ENCODE data around the gene SMCO4. TPM values are rescaled to one million over a fixed set of nuclear protein-coding genes. Genes with fewer than 3 reads are reported as not detected.
A peak's percentile ranks its signal among the peaks of the same experiment; 100 is the strongest.

SMCO4 gene
- total RNA-seq, 1 experiment from 2014 or later = 9.3 TPM

DNA sequence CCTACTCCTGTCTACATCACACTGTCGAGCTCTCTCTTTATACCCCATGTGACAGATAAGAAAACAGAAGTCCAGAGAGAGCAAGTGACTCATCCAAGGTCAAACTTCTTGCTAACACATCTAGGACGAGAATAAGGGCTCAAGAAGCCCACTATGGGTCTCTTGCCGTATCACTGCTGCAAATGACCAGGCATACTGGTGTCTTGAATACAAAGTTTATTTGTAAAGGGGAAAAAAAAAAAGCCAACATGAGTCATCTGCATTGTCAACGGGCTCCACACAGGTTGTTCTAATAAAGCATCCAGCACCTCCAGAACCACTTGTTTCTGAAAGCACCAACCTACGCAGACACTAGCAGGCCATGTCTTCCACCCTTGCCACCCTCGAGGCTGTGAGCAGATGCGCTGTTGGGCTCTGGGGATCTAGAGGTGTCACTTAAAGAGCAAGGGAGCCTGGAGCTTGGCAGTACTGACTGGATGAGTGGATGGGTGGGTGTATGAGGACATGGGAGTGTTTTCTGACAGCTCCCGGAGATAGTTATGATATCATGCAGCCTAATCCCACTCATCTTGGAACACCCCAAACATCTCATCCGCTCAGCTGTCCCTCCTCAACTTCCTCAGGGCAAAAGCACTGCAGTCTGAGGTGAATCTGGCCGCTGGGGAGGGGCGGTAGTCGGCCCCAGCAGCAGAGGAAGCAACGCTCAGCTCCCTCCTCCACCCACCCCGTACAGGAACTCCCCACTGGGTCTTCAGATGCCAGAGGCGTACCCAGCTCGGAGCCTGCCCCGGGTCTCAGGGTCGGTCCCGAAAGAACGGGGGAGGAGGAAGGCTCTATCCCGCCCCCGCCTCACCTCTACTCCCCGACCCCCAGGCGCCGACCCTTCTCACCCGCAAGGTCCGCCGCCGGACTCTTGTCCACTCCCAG lies 1.0 kb downstream of the SMCO4 start:
- H3K27ac ChIP-seq (ENCODE audit: low read depth, low read length, poor library complexity, severe bottlenecking) = no peak overlapping the region
- no peaks in the 10 kb centered on the region for H3K4me1 ChIP-seq (ENCODE audit: insufficient read depth, low read length, poor library complexity, severe bottlenecking)
- POLR2A ChIA-PET (ENCODE audit: low non-redundant PET) = no interaction called here
- H3K36me3 ChIP-seq (ENCODE audit: insufficient read depth, low read length, poor library complexity, severe bottlenecking) = no peaks in the 10 kb centered on the region
- CTCF ChIA-PET = interaction anchor here (1.3 kb wide), 1 partner anchor 308 kb away, joined by 5 read pairs; no protein-coding TSS in a partner anchor
- no peaks in the 10 kb centered on the region for H3K27me3 ChIP-seq (replicated peaks; ENCODE audit: insufficient read depth, low read depth, low read length, poor library complexity)
- H3K4me3 ChIP-seq (ENCODE audit: low read depth, low read length, poor library complexity, severe bottlenecking) = peak overlapping the region; percentile 67
- TF ChIP-seq, protein P1, sequence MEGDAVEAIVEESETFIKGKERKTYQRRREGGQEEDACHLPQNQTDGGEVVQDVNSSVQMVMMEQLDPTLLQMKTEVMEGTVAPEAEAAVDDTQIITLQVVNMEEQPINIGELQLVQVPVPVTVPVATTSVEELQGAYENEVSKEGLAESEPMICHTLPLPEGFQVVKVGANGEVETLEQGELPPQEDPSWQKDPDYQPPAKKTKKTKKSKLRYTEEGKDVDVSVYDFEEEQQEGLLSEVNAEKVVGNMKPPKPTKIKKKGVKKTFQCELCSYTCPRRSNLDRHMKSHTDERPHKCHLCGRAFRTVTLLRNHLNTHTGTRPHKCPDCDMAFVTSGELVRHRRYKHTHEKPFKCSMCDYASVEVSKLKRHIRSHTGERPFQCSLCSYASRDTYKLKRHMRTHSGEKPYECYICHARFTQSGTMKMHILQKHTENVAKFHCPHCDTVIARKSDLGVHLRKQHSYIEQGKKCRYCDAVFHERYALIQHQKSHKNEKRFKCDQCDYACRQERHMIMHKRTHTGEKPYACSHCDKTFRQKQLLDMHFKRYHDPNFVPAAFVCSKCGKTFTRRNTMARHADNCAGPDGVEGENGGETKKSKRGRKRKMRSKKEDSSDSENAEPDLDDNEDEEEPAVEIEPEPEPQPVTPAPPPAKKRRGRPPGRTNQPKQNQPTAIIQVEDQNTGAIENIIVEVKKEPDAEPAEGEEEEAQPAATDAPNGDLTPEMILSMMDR (conservative IDR thresholded peaks at IDR 0.05; ENCODE audit: low read depth, low read length) = no peak
- TF ChIP-seq EZH2 (IDR thresholded peaks at IDR 0.05; ENCODE audit: borderline replicate concordance, low read depth, low read length, poor library complexity, severe bottlenecking) = no peak
- no TSS peak for BruUV-seq (replicated peaks)
- peak; percentile 68 for DNase-seq (ENCODE audit: low spot score)
- intact Hi-C loops (cut with micrococcal nuclease; ENCODE audit: unreplicated experiment) = loop anchor here (2.0 to 5.0 kb wide), 2 partner anchors 110 to 307 kb away; no protein-coding TSS in a partner anchor
- H3K9me3 ChIP-seq (ENCODE audit: low read depth, low read length, poor library complexity, severe bottlenecking) = no peaks in the 10 kb centered on the region

GRCh38 chr11:93540896-93541553 lies 2.2 kb downstream of the SMCO4 start:
- no peak for DNase-seq (ENCODE audit: low spot score)
- no peaks in the 10 kb centered on the region for H3K9me3 ChIP-seq (ENCODE audit: low read depth, low read length, poor library complexity, severe bottlenecking)
- no peak overlapping the region for H3K4me3 ChIP-seq (ENCODE audit: low read depth, low read length, poor library complexity, severe bottlenecking)
- H3K27me3 ChIP-seq (replicated peaks; ENCODE audit: insufficient read depth, low read depth, low read length, poor library complexity) = no peaks in the 10 kb centered on the region
- no peak for TF ChIP-seq EZH2 (IDR thresholded peaks at IDR 0.05; ENCODE audit: borderline replicate concordance, low read depth, low read length, poor library complexity, severe bottlenecking)
- TF ChIP-seq, protein P1 (conservative IDR thresholded peaks at IDR 0.05; ENCODE audit: low read depth, low read length) = no peak
- H3K36me3 ChIP-seq (ENCODE audit: insufficient read depth, low read length, poor library complexity, severe bottlenecking) = no peaks in the 10 kb centered on the region
- H3K27ac ChIP-seq (ENCODE audit: low read depth, low read length, poor library complexity, severe bottlenecking) = no peak overlapping the region
- H3K4me1 ChIP-seq (ENCODE audit: insufficient read depth, low read length, poor library complexity, severe bottlenecking) = no peaks in the 10 kb centered on the region
- CTCF ChIA-PET = no interaction called here
- intact Hi-C loops (cut with micrococcal nuclease; ENCODE audit: unreplicated experiment) = loop anchor here (5.0 kb wide), 1 partner anchor 111 kb away; no protein-coding TSS in a partner anchor
- BruUV-seq (replicated peaks) = no TSS peak
- POLR2A ChIA-PET (ENCODE audit: low non-redundant PET) = no interaction called here

GRCh38 chr11:93540337-93540736 lies 2.9 kb downstream of the SMCO4 start:
- no peaks in the 10 kb centered on the region for H3K4me1 ChIP-seq (ENCODE audit: insufficient read depth, low read length, poor library complexity, severe bottlenecking)
- POLR2A ChIA-PET (ENCODE audit: low non-redundant PET) = no interaction called here
- intact Hi-C loops (cut with micrococcal nuclease; ENCODE audit: unreplicated experiment) = loop anchor here (5.0 kb wide), 1 partner anchor 112 kb away; no protein-coding TSS in a partner anchor
- no peak overlapping the region for H3K27ac ChIP-seq (ENCODE audit: low read depth, low read length, poor library complexity, severe bottlenecking)
- no peaks in the 10 kb centered on the region for H3K9me3 ChIP-seq (ENCODE audit: low read depth, low read length, poor library complexity, severe bottlenecking)
- H3K27me3 ChIP-seq (replicated peaks; ENCODE audit: insufficient read depth, low read depth, low read length, poor library complexity) = no peaks in the 10 kb centered on the region
- no peak for DNase-seq (ENCODE audit: low spot score)
- CTCF ChIA-PET = interaction anchor here (0.6 kb wide), 1 partner anchor 304 kb away, joined by 5 read pairs; no protein-coding TSS in a partner anchor
- BruUV-seq (replicated peaks) = no TSS peak
- TF ChIP-seq, protein P1 (conservative IDR thresholded peaks at IDR 0.05; ENCODE audit: low read depth, low read length) = no peak
- TF ChIP-seq EZH2 (IDR thresholded peaks at IDR 0.05; ENCODE audit: borderline replicate concordance, low read depth, low read length, poor library complexity, severe bottlenecking) = no peak
- H3K36me3 ChIP-seq (ENCODE audit: insufficient read depth, low read length, poor library complexity, severe bottlenecking) = no peaks in the 10 kb centered on the region
- H3K4me3 ChIP-seq (ENCODE audit: low read depth, low read length, poor library complexity, severe bottlenecking) = no peak overlapping the region
